GM12865 (cell line): ENCODE results near the gene GRHL1.

ENCODE experiments used
- DNase-seq: peaks from one replicate; pipeline ENCODE4 v3.0.0; 2010; ENCODE audit warnings: low read depth
- H3K4me3 ChIP-seq: 2 replicates; pipeline ENCODE4 v1.5.1; 2011; ENCODE audit warnings: mild to moderate bottlenecking, low read depth, low read length, control low read depth
- CTCF ChIP-seq: IDR thresholded peaks from 2 replicates; pipeline ENCODE4 v1.5.1; 2011; ENCODE audit warnings: low read length, control low read depth, low read depth, inconsistent platforms; ENCODE audit not compliant: insufficient read depth; ENCODE audit errors: missing control alignments

Gene GRHL1

DNA sequence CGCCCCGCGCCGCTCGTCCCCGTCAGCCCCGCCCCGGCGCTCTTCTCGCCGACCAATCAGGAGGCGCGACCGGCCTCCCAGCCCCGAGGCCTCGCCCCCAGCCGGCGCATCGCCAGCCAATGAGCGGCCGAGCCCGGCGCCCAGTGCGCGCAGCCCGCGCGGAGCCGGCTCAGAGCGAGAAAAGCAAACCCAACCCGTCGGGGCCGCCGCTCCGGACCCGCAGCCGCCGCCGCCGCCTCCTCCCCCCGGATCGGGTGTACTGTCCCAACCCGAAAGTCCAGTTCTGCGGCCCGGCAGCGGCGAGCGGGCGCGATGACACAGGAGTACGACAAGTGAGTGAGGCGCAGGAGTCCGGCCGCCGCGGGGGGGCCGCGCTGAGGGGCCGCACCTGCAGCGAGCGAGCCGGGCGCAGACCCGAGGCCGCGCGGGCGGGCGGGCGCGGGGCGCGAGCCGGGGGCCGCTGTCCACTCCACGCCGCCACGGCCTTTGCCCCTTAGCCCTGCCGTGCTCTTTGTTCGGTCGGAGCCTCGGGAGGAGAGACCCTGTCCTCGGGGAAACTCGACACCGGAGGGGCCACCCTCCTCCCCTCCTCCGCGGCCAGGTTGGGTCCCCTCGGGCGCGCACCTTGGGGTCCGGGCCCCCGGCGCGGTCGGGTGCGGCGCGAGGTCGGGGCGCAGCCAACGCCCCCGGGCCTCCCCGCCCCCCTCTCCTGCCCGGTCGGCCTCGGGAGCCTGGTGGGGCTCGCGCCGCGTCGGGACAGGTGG, at the start of gene GRHL1:
TSS of gene GRHL1 (plus strand) at position 172 of the 764 bp plus-strand sequence. CDS start at position 313, 141 bp downstream.
- H3K4me3 ChIP-seq: peak within 1 kb of the TSS; percentile 69
- TF ChIP-seq CTCF: no peak
- DNase-seq: peak; percentile 95

- no peak overlapping the region for H3K4me3 ChIP-seq
- DNase-seq: no peak
- TF ChIP-seq CTCF: no peak
These were observed 46.1 kb upstream of the GRHL1 start for GRCh38 chr2:9905413-9905812.

DNA sequence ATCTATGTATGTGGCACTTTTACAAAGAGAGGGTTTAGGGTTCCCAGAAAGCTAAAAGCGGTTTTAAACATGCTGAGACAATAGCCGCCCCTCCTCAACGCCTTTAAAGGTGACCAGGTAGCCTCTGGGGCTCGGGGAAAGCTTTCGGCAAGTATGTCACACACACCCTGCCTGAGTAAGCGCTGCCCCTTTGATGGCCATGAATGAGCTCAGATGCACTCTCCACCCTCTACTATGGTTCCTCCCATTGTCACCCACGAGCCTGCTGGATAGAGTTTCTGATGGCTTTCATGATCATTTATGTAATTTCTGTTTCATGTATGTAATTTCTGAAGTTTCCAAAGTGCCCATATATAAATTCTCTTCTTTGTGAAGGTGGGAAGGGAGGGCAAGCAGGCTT, 44.1 kb upstream of the GRHL1 start:
- H3K4me3 ChIP-seq: no peak overlapping the region
- TF ChIP-seq CTCF: no peak
- no peak for DNase-seq

DNA sequence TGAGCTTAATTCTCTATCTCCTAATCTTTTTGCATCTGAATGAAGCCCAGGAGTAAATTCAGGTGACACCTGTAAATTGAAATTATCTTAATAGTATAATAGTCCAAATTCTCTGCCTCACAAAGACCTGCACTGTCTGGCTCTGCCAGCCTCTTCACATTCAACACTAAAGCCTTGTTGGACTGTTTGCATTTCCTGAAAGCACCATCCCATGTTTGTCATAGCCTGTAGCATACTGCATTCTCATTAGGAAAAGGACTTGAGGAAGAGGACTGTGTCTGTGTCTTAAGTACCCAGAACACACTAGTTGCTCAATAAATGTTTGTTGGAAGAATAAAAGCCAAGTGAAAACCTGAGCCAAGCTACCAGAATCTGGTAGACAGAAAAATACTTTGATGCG, 42.9 kb upstream of the GRHL1 start:
- DNase-seq: no peak
- no peak for TF ChIP-seq CTCF
- H3K4me3 ChIP-seq: no peak overlapping the region

DNA sequence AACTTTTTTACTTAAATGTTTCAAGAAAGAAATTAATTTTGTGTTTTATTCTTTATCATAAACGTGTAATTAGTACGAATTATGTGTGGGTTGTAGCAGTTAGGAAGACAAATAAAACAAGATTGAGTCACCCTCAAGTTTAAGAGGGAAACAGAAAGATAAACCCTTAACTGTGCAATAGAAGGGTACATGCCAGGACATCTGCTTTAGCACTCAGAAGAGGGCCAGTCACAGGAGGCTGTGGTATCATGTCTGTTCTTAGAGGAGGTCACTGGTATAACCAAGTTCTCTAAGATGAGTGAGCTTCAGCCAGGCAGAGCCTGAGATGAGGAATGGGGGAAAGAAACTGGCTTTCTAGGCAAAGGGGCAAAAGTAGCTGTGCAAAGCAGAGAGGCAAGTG, 42.4 kb upstream of the GRHL1 start:
- TF ChIP-seq CTCF: no peak
- no peak for DNase-seq
- no peak overlapping the region for H3K4me3 ChIP-seq

DNA sequence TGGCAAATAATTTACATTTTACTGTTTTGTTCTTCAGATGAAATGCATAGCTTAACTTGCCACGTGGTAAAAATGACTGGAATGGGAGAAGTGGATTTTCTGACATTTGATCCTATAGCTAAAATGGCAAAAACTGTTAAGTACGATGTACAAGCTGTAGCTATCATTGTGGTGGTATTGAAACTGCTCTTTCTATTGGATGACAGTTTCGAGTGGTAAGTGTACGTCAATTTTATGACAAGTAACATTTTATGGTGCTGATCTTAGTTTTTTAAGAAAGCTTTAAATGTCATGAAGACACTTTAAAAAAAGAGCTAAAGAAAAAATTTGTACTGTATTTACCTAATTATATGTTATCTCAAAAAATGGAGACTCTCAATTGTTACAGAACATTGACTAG, 40.8 kb upstream of the GRHL1 start:
- TF ChIP-seq CTCF: no peak
- DNase-seq: no peak
- no peak overlapping the region for H3K4me3 ChIP-seq

DNA sequence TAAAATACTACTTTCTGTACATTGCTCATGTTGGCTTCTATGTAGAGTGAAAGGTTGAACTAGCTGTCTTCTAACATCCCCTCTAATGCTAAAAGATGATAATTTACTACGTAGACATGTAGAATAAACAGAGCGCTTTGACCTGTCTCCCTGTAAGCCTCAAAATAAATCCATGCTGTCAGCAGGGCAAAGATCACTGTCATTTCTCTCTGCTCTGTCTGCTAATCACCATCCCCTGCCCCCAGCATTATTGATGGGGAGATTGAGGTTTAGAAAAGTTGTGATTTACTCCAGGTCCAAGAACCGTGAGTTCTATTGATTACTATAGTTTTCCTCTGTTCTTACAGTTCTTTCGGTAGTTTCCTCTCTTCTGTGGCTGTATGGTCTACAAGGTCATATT, 39.0 kb upstream of the GRHL1 start:
- DNase-seq: no peak
- H3K4me3 ChIP-seq: no peak overlapping the region
- no peak for TF ChIP-seq CTCF
